Neural crest cell (in vitro differentiated cells): ENCODE measurements around the gene ZMYND10. TPM values are rescaled to one million over a fixed set of nuclear protein-coding genes. Genes with fewer than 3 reads are reported as not detected.

ENCODE experiments used
- DNase-seq: peaks from one replicate; pipeline ENCODE4 v3.0.0; 2021; ENCODE audit warnings: low read depth, mixed read lengths, low spot score
- H3K27ac Mint-ChIP-seq: one replicate; pipeline ENCODE4 v1.8.0; 2021; ENCODE audit warnings: mild to moderate bottlenecking, mixed read lengths; ENCODE audit not compliant: unreplicated experiment
- H3K27me3 Mint-ChIP-seq: 2 replicates; pipeline ENCODE4 v1.8.0; 2021; ENCODE audit warnings: low read depth, mild to moderate bottlenecking, mixed read lengths
- H3K36me3 Mint-ChIP-seq: 2 replicates; pipeline ENCODE4 v1.8.0; 2021; ENCODE audit warnings: low read depth, mild to moderate bottlenecking, mixed read lengths
- H3K4me1 Mint-ChIP-seq: 2 replicates; pipeline ENCODE4 v1.8.0; 2021; ENCODE audit warnings: mixed read lengths
- H3K4me3 Mint-ChIP-seq: one replicate; pipeline ENCODE4 v1.8.0; 2021; ENCODE audit warnings: mild to moderate bottlenecking, mixed read lengths
- H3K9me3 Mint-ChIP-seq: 2 replicates; pipeline ENCODE4 v1.8.0; 2021; ENCODE audit warnings: mixed read lengths
- total RNA-seq: library from RNA; stranded (reverse); gene quantifications from 2 replicates; pipeline ENCODE4 v1.2.1, GENCODE V29; 2021
- TF ChIP-seq, protein P1 (sequence below): fragments of 200-600 bp; sonication (generic); conservative IDR thresholded peaks from 2 replicates; pipeline ENCODE4 v1.5.0; 2021; ENCODE audit warnings: antibody characterized with exemption, mild to moderate bottlenecking

The ZMYND10 gene
- total RNA-seq, 1 donor from 2014 or later = 2.3 TPM

- peaks cover 29% of the 10 kb centered on the region for H3K4me1 Mint-ChIP-seq
- no peak overlapping the region for H3K27ac Mint-ChIP-seq
- peaks cover 6% of the 10 kb centered on the region for H3K27me3 Mint-ChIP-seq
- H3K9me3 Mint-ChIP-seq = no peaks in the 10 kb centered on the region
- DNase-seq = no peak
- H3K4me3 Mint-ChIP-seq = peak overlapping the region; percentile 70
- no peaks in the 10 kb centered on the region for H3K36me3 Mint-ChIP-seq
- TF ChIP-seq, protein P1, sequence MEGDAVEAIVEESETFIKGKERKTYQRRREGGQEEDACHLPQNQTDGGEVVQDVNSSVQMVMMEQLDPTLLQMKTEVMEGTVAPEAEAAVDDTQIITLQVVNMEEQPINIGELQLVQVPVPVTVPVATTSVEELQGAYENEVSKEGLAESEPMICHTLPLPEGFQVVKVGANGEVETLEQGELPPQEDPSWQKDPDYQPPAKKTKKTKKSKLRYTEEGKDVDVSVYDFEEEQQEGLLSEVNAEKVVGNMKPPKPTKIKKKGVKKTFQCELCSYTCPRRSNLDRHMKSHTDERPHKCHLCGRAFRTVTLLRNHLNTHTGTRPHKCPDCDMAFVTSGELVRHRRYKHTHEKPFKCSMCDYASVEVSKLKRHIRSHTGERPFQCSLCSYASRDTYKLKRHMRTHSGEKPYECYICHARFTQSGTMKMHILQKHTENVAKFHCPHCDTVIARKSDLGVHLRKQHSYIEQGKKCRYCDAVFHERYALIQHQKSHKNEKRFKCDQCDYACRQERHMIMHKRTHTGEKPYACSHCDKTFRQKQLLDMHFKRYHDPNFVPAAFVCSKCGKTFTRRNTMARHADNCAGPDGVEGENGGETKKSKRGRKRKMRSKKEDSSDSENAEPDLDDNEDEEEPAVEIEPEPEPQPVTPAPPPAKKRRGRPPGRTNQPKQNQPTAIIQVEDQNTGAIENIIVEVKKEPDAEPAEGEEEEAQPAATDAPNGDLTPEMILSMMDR = no peak
Measured at GRCh38 chr3:50302095-50303012, 43.2 kb downstream of the ZMYND10 start.

- Mint-ChIP-seq H3K27ac (no peak overlapping the region), H3K36me3 (no peaks in the 10 kb centered on the region), H3K4me3 (peak overlapping the region; percentile 98), H3K9me3 (no peaks in the 10 kb centered on the region), H3K4me1 (peaks cover 29% of the 10 kb centered on the region), H3K27me3 (peaks cover 6% of the 10 kb centered on the region)
- TF ChIP-seq, protein P1 = no peak
- no peak for DNase-seq
Measured at GRCh38 chr3:50300681-50301254, 44.8 kb downstream of the ZMYND10 start.

DNA sequence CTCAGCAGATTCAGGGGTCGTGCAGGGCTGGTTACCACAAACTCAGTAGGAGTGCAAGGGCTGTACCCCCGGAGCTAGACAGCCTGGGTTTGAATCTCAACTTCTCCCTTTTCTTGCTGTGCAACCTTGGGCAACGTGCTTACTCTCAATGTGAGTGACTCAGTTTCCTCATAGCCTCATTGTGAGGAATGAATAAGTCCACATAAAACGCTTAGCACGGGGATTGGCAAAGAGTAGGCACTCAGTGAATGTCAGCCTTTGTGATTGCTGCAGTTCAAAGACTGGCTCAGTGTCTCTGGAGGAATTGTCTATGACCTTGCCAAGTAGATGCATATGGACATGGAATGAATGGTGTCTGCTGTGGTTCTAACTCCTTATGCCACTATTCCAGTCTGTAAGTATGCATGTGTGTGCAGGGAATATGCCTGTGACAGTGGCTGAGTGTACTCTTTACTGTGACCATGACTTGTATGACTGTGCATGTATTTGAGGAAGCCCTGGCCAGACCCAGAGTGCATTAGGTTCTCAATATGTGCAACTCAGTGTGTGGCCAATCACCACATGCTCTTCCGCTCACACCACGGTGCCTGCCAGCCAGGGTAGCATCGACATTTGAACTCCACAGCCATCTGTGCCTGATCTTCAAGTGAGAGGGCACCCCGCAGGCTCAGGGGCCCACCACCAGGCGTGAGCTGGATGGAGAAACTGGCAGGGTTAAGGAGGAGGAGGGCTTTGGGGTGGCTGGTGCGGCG lies 45.4 kb downstream of the ZMYND10 start:
- TF ChIP-seq, protein P1 = no peak
- no peaks in the 10 kb centered on the region for H3K9me3 Mint-ChIP-seq
- peaks cover 29% of the 10 kb centered on the region for H3K4me1 Mint-ChIP-seq
- H3K36me3 Mint-ChIP-seq = no peaks in the 10 kb centered on the region
- H3K27ac Mint-ChIP-seq = peak overlapping the region; percentile 96
- DNase-seq = no peak
- peaks cover 6% of the 10 kb centered on the region for H3K27me3 Mint-ChIP-seq
- peak overlapping the region; percentile 98 for H3K4me3 Mint-ChIP-seq

- Mint-ChIP-seq H3K36me3 (no peaks in the 10 kb centered on the region), H3K9me3 (no peaks in the 10 kb centered on the region), H3K27ac (peak overlapping the region; percentile 96), H3K4me1 (peaks cover 26% of the 10 kb centered on the region), H3K27me3 (peaks cover 6% of the 10 kb centered on the region), H3K4me3 (peak overlapping the region; percentile 98)
- TF ChIP-seq, protein P1 = no peak
- DNase-seq = no peak
Measured at GRCh38 chr3:50299638-50299928, 45.9 kb downstream of the ZMYND10 start.

GRCh38 chr3:50298836-50299637 lies 46.5 kb downstream of the ZMYND10 start, which contains the start of the genes HYAL3 and NAA80:
HYAL3 (minus strand) TSS chr3:50299405; CDS start chr3:50295602, 3,803 bp downstream.
NAA80 (minus strand) TSS chr3:50299405; CDS start chr3:50297463, 1,942 bp downstream.
- TF ChIP-seq, protein P1 = peak; percentile 55
- DNase-seq = peak; percentile 97
- peaks cover 6% of the 10 kb centered on the region for H3K27me3 Mint-ChIP-seq
- peak within 1 kb of the TSS; percentile 99 for H3K27ac Mint-ChIP-seq
- peak within 1 kb of the TSS; percentile 98 for H3K4me3 Mint-ChIP-seq
- H3K9me3 Mint-ChIP-seq = no peaks in the 10 kb centered on the region
- no peaks in the 10 kb centered on the region for H3K36me3 Mint-ChIP-seq
- H3K4me1 Mint-ChIP-seq = peaks cover 23% of the 10 kb centered on the region
